OCI-LY1 (cell line): ENCODE measurements around the gene GPRIN2.
"Not testable (repeated sequence)": the region's sequence is repeated elsewhere in the genome, so short reads cannot be mapped to it uniquely, and the experiment has no call there.

Experiments used
- H2AFZ ChIP-seq: fragments of 200-600 bp; sonication (generic), shearing (Covaris generic); 2 replicates; pipeline ENCODE4 v1.6.0; 2014; ENCODE audit warnings: antibody characterized with exemption, mild to moderate bottlenecking, low read length
- H3F3A ChIP-seq: fragments of 200-600 bp; sonication (generic), shearing (Covaris generic); 2 replicates; pipeline ENCODE4 v1.6.0; 2014; ENCODE audit warnings: mild to moderate bottlenecking, antibody characterized with exemption, low read length, moderate library complexity; ENCODE audit not compliant: insufficient read depth
- H3K27ac ChIP-seq: fragments of 200-600 bp; sonication (generic); 2 replicates; pipeline ENCODE4 v1.5.1; 2014; ENCODE audit warnings: low read length, mixed run types, mild to moderate bottlenecking, low read depth; ENCODE audit not compliant: poor library complexity, severe bottlenecking
- H3K27me3 ChIP-seq: fragments of 200-600 bp; sonication (generic); 2 replicates; pipeline ENCODE4 v1.6.0; 2014; ENCODE audit warnings: antibody characterized with exemption, mild to moderate bottlenecking, low read length, moderate library complexity; ENCODE audit not compliant: insufficient read depth
- H3K36me3 ChIP-seq: fragments of 200-600 bp; sonication (generic); 2 replicates; pipeline ENCODE4 v1.6.1; 2014; ENCODE audit warnings: mild to moderate bottlenecking, antibody characterized with exemption, low read length, moderate library complexity, mixed read lengths; ENCODE audit not compliant: insufficient read depth
- H3K4me1 ChIP-seq: fragments of 200-600 bp; sonication (generic); 2 replicates; pipeline ENCODE4 v1.5.1; 2014; ENCODE audit warnings: mild to moderate bottlenecking, low read length, moderate library complexity; ENCODE audit not compliant: insufficient read depth, severe bottlenecking
- H3K4me2 ChIP-seq: fragments of 200-600 bp; sonication (generic), shearing (Covaris generic); 2 replicates; pipeline ENCODE4 v1.6.1; 2014; ENCODE audit warnings: low read length
- H3K4me3 ChIP-seq: fragments of 200-600 bp; sonication (generic); 2 replicates; pipeline ENCODE4 v1.5.1; 2014; ENCODE audit warnings: low read length, low read depth, mild to moderate bottlenecking, mixed read lengths; ENCODE audit not compliant: poor library complexity, severe bottlenecking
- H3K79me2 ChIP-seq: fragments of 200-600 bp; shearing (Covaris generic); 2 replicates; pipeline ENCODE4 v1.6.1; 2016; ENCODE audit warnings: mixed run types, low read length, mixed read lengths; ENCODE audit not compliant: insufficient read depth
- H3K9ac ChIP-seq: fragments of 200-600 bp; sonication (generic), shearing (Covaris generic); 2 replicates; pipeline ENCODE4 v1.6.1; 2014; ENCODE audit warnings: mild to moderate bottlenecking, low read length, mixed read lengths
- H3K9me2 ChIP-seq: fragments of 200-600 bp; sonication (generic), shearing (Covaris generic); 2 replicates; pipeline ENCODE4 v1.6.1; 2014; ENCODE audit warnings: low read depth, mild to moderate bottlenecking, low read length, mixed read lengths
- H3K9me3 ChIP-seq: fragments of 200-600 bp; shearing (Covaris generic); 2 replicates; pipeline ENCODE4 v1.6.1; 2014; ENCODE audit warnings: low read length, mixed read lengths
- H4K20me1 ChIP-seq: fragments of 200-600 bp; sonication (generic), shearing (Covaris generic); 2 replicates; pipeline ENCODE4 v1.6.0; 2016; ENCODE audit warnings: mild to moderate bottlenecking, low read length; ENCODE audit not compliant: insufficient read depth
- CTCF ChIP-seq: fragments of 200-600 bp; sonication (generic), shearing (Covaris generic); IDR thresholded peaks from 2 replicates; pipeline ENCODE4 v1.5.1; 2017; ENCODE audit warnings: mild to moderate bottlenecking, antibody characterized with exemption, low read length, moderate library complexity, mixed read lengths
- EZH2 ChIP-seq: fragments of 200-600 bp; sonication (generic), shearing (Covaris generic); IDR thresholded peaks from 2 replicates; pipeline ENCODE4 v1.8.0; 2017; ENCODE audit warnings: borderline replicate concordance, mixed run types, mild to moderate bottlenecking, antibody characterized with exemption, low read length, moderate library complexity, mixed read lengths

Gene GPRIN2

GRCh38 chr10:46556515-46557318, at the start of gene GPRIN2:
GPRIN2 (minus strand) TSS chr10:46556658; CDS start chr10:46550736, 5,922 bp downstream.
- H3K4me2 ChIP-seq, result no peak within 1 kb of the TSS

GRCh38 chr10:46600516-46600915, 44.1 kb upstream of the GPRIN2 start:
- H3K4me1 ChIP-seq, H3F3A ChIP-seq: not testable (repeated sequence)

More at GRCh38 chr10:46556515-46557318, at the start of gene GPRIN2:
- H3K4me3 ChIP-seq, result no peak within 1 kb of the TSS
- H4K20me1 ChIP-seq, result no peaks in the 10 kb centered on the region
- TF ChIP-seq EZH2 (no peak), CTCF (no peak)
- H3K27me3 ChIP-seq, result no peaks in the 10 kb centered on the region; the same call in 1 of the 2 replicates
- H3K27ac ChIP-seq, result no peak within 1 kb of the TSS
- no peaks in the 10 kb centered on the region for H3K36me3 ChIP-seq
- H3K9me3 ChIP-seq, result no peaks in the 10 kb centered on the region
- no peaks in the 10 kb centered on the region for H3F3A ChIP-seq
- no peaks in the 10 kb centered on the region for H3K79me2 ChIP-seq
- H3K9me2 ChIP-seq, result no peaks in the 10 kb centered on the region
- H2AFZ ChIP-seq, result no peak within 1 kb of the TSS
- no peaks in the 10 kb centered on the region for H3K4me1 ChIP-seq
- H3K9ac ChIP-seq, result no peak within 1 kb of the TSS

GRCh38 chr10:46597616-46598246, 41.3 kb upstream of the GPRIN2 start:
- H3K27me3 ChIP-seq, H3K9me2 ChIP-seq, H3K9me3 ChIP-seq, H3K9ac ChIP-seq, H2AFZ ChIP-seq, H3F3A ChIP-seq, H3K27ac ChIP-seq, H4K20me1 ChIP-seq, H3K36me3 ChIP-seq, H3K79me2 ChIP-seq, H3K4me1 ChIP-seq: not testable (repeated sequence)
- peak overlapping the region; percentile 48; the same call in 1 of the 2 replicates for H3K4me2 ChIP-seq
- peak overlapping the region; percentile 25 for H3K4me3 ChIP-seq

More at GRCh38 chr10:46600516-46600915, 44.1 kb upstream of the GPRIN2 start:
- H3K9me2 ChIP-seq, H3K9ac ChIP-seq, H3K4me3 ChIP-seq, H3K4me2 ChIP-seq, H2AFZ ChIP-seq, H4K20me1 ChIP-seq, H3K79me2 ChIP-seq, H3K27ac ChIP-seq, H3K9me3 ChIP-seq, H3K27me3 ChIP-seq, H3K36me3 ChIP-seq: not testable (repeated sequence)

- not testable (repeated sequence) for H3K9ac ChIP-seq, H3K79me2 ChIP-seq, H3K4me1 ChIP-seq, H3F3A ChIP-seq, H3K4me3 ChIP-seq, H3K27ac ChIP-seq, H3K27me3 ChIP-seq, H3K4me2 ChIP-seq, H2AFZ ChIP-seq, H3K9me2 ChIP-seq, H3K36me3 ChIP-seq, H4K20me1 ChIP-seq, H3K9me3 ChIP-seq
These were observed 40.1 kb upstream of the GPRIN2 start for GRCh38 chr10:46596570-46596969.

- not testable (repeated sequence) for H3K9me2 ChIP-seq, H3F3A ChIP-seq, H3K27ac ChIP-seq, H3K27me3 ChIP-seq, H3K4me3 ChIP-seq, H3K36me3 ChIP-seq, H3K4me1 ChIP-seq, H3K9me3 ChIP-seq, H3K79me2 ChIP-seq, H3K4me2 ChIP-seq, H3K9ac ChIP-seq, H4K20me1 ChIP-seq, H2AFZ ChIP-seq
These were observed 38.1 kb upstream of the GPRIN2 start for GRCh38 chr10:46594453-46595063.

GRCh38 chr10:46593307-46593706, 36.8 kb upstream of the GPRIN2 start:
- H3K36me3 ChIP-seq, H3K9ac ChIP-seq, H4K20me1 ChIP-seq, H3F3A ChIP-seq, H3K4me2 ChIP-seq, H3K4me1 ChIP-seq, H3K27ac ChIP-seq, H3K79me2 ChIP-seq, H3K9me3 ChIP-seq, H2AFZ ChIP-seq, H3K4me3 ChIP-seq, H3K9me2 ChIP-seq, H3K27me3 ChIP-seq: not testable (repeated sequence)
